ENCODE data around the gene ARRDC2. TPM values are rescaled to one million over a fixed set of nuclear protein-coding genes. Genes with fewer than 3 reads are reported as not detected.

Gene ARRDC2
- total and polyA plus RNA-seq, 2 of the 13 experiments (the other 11 are each of a cell fraction or from before 2014, with no cell fraction given), result 2.1 to 3.4 TPM

DNA sequence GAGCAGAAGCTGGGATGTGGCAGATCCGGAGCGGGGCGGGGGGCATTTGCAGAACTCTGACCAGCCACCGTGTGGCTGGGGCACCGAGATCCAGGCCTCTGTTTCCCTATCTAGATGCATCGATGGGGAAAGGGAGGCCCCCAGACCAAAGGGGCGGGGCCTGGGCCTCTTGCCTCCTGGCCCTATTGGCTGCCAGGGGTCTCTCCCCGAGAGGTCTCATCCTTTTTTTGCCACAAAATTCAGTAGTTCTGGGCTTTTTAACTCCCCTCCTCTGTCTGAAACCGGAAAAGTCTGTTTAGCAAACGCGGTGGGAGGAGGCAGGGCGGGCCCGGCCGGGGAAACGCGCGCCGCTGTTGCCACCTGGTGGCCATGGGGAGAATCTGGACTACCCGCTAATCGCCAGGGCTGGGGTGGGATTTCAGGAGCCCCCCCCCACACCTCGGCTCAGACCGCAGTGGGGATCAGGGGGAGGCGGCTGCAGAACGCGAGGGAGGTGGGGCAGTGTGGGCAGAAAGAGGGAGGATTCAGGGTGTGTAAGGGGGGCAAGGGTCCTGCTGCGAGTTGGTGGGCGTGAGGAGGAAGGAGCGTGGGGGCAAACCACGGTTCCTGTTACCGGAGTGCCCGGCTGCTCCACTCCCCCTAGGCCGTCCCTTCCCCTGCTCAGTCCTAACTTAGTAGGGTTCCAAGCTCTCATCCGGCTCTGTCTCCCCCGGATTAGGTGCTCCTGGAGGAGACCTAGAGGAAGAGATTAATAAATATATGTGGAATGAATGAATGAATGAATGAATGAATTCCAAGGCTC is 50.4 kb downstream of the ARRDC2 start (continued):
- TF ChIP-seq, protein P1, sequence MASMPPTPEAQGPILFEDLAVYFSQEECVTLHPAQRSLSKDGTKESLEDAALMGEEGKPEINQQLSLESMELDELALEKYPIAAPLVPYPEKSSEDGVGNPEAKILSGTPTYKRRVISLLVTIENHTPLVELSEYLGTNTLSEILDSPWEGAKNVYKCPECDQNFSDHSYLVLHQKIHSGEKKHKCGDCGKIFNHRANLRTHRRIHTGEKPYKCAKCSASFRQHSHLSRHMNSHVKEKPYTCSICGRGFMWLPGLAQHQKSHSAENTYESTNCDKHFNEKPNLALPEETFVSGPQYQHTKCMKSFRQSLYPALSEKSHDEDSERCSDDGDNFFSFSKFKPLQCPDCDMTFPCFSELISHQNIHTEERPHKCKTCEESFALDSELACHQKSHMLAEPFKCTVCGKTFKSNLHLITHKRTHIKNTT (CRISPR knock-in tag; IDR thresholded peaks at IDR 0.05), result no peak
- TF ChIP-seq KAT2B (IDR thresholded peaks at IDR 0.05; ENCODE audit: borderline replicate concordance, low read depth, low read length) (no peak), TMF1 (CRISPR knock-in tag; IDR thresholded peaks at IDR 0.05; ENCODE audit: low read depth) (no peak), ETV6 (CRISPR knock-in tag; conservative IDR thresholded peaks at IDR 0.05) (0 out of 2 replicates have a peak, but pooled peaks have one; percentile 43), ZNF740 (CRISPR knock-in tag; IDR thresholded peaks at IDR 0.05) (peak; percentile 96), NONO (IDR thresholded peaks at IDR 0.05) (no peak), NONO (CRISPR knock-in tag; conservative IDR thresholded peaks at IDR 0.05) (no peak; the same call in 1 of the 2 replicates), ZNF891 (CRISPR knock-in tag; IDR thresholded peaks at IDR 0.05) (no peak; the same call in 1 of the 2 replicates), GATAD1 (CRISPR knock-in tag; IDR thresholded peaks at IDR 0.05) (no peak), ZNF580 (CRISPR knock-in tag; IDR thresholded peaks at IDR 0.05; ENCODE audit: borderline replicate concordance, low read depth) (0 out of 2 replicates have a peak, but pooled peaks have one; percentile 22), CREM (IDR thresholded peaks at IDR 0.05) (no peak), CREM (CRISPR knock-in tag; IDR thresholded peaks at IDR 0.05) (no peak), ZNF704 (CRISPR knock-in tag; IDR thresholded peaks at IDR 0.05; ENCODE audit: borderline replicate concordance) (no peak), CHCHD3 (CRISPR knock-in tag; IDR thresholded peaks at IDR 0.05) (no peak), ZNF577 (CRISPR knock-in tag; IDR thresholded peaks at IDR 0.05; ENCODE audit: borderline replicate concordance, low read depth) (no peak), RARG (CRISPR knock-in tag; IDR thresholded peaks at IDR 0.05; ENCODE audit: low read depth) (no peak), RBAK (CRISPR knock-in tag; IDR thresholded peaks at IDR 0.05) (no peak), SNAI1 (CRISPR knock-in tag; IDR thresholded peaks at IDR 0.05; ENCODE audit: borderline replicate concordance) (no peak), MEIS2 (CRISPR knock-in tag; IDR thresholded peaks at IDR 0.05) (no peak), HINFP (CRISPR knock-in tag; IDR thresholded peaks at IDR 0.05; ENCODE audit: low read depth) (no peak), RFXANK (CRISPR knock-in tag; IDR thresholded peaks at IDR 0.05) (no peak), ZNF878 (CRISPR knock-in tag; IDR thresholded peaks at IDR 0.05) (0 out of 2 replicates have a peak, but pooled peaks have one; percentile 44), HNRNPH1 (optimal IDR thresholded peaks at IDR 0.05; ENCODE audit: low read depth, low read length) (no peak), FIP1L1 (IDR thresholded peaks at IDR 0.05; ENCODE audit: borderline replicate concordance, insufficient read depth, low read depth, low read length) (no peak), KDM6A (CRISPR knock-in tag; IDR thresholded peaks at IDR 0.05; ENCODE audit: low read depth) (no peak), ZNF619 (CRISPR knock-in tag; IDR thresholded peaks at IDR 0.05) (no peak), RCOR2 (CRISPR knock-in tag; IDR thresholded peaks at IDR 0.05) (no peak), SRF (IDR thresholded peaks at IDR 0.05; ENCODE audit: low read depth, low read length) (no peak)
